ENCODE measurements around the gene NRXN3.

The NRXN3 gene

GRCh38 chr14:79083356-79083755 is 913.2 kb downstream of the NRXN3 start:
- TF ChIP-seq, protein P1, sequence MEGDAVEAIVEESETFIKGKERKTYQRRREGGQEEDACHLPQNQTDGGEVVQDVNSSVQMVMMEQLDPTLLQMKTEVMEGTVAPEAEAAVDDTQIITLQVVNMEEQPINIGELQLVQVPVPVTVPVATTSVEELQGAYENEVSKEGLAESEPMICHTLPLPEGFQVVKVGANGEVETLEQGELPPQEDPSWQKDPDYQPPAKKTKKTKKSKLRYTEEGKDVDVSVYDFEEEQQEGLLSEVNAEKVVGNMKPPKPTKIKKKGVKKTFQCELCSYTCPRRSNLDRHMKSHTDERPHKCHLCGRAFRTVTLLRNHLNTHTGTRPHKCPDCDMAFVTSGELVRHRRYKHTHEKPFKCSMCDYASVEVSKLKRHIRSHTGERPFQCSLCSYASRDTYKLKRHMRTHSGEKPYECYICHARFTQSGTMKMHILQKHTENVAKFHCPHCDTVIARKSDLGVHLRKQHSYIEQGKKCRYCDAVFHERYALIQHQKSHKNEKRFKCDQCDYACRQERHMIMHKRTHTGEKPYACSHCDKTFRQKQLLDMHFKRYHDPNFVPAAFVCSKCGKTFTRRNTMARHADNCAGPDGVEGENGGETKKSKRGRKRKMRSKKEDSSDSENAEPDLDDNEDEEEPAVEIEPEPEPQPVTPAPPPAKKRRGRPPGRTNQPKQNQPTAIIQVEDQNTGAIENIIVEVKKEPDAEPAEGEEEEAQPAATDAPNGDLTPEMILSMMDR (conservative IDR thresholded peaks at IDR 0.05; ENCODE audit: low read depth, low read length): no peak
- no peak overlapping the region for H3K4me3 ChIP-seq (ENCODE audit: low read length)
- DNase-seq (ENCODE audit: low read depth): no peak

- TF ChIP-seq, protein P1 (conservative IDR thresholded peaks at IDR 0.05; ENCODE audit: low read depth, low read length): no peak
- no peak overlapping the region for H3K4me3 ChIP-seq (ENCODE audit: low read length)
- no peak for DNase-seq (ENCODE audit: low read depth)
These were observed 914.7 kb downstream of the NRXN3 start for GRCh38 chr14:79084861-79085260.

- no peak for DNase-seq (ENCODE audit: low read depth)
- no peak overlapping the region for H3K4me3 ChIP-seq (ENCODE audit: low read length)
- TF ChIP-seq, protein P1 (conservative IDR thresholded peaks at IDR 0.05; ENCODE audit: low read depth, low read length): no peak
These were observed 919.4 kb downstream of the NRXN3 start for GRCh38 chr14:79089576-79089975.

- H3K4me3 ChIP-seq (ENCODE audit: low read length): no peak overlapping the region
- DNase-seq (ENCODE audit: low read depth): no peak
- TF ChIP-seq, protein P1 (conservative IDR thresholded peaks at IDR 0.05; ENCODE audit: low read depth, low read length): no peak
These were observed 920.5 kb downstream of the NRXN3 start for GRCh38 chr14:79090641-79091180.

DNA sequence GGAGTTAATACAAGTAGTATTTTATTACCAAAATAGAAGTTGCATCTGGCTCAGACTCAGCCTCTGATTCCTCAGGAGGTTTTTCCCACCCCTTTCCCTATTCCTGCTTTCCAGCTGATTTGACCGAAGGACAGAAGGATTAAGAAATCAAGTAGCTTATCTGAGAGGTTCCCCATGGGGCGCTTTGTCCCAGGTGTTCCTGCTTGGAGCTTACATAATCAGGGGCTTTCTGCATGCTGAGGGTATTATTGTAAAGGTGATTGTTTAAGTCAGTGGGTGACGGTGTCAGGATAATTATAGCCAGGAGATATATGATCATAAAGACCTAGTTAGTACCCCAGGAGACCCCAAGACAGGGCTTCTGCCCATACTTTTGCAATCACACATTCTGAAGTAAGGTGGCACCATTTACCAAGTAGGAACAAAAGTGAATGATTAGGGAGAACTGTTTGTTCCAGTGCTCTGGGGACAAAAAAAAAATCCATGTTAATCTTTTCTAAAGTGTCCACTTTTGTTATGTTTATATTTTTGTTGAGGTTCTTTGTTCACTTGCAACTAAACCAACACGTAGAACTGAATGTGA is 921.3 kb downstream of the NRXN3 start:
- TF ChIP-seq, protein P1 (conservative IDR thresholded peaks at IDR 0.05; ENCODE audit: low read depth, low read length): no peak
- DNase-seq (ENCODE audit: low read depth): no peak
- no peak overlapping the region for H3K4me3 ChIP-seq (ENCODE audit: low read length)

DNA sequence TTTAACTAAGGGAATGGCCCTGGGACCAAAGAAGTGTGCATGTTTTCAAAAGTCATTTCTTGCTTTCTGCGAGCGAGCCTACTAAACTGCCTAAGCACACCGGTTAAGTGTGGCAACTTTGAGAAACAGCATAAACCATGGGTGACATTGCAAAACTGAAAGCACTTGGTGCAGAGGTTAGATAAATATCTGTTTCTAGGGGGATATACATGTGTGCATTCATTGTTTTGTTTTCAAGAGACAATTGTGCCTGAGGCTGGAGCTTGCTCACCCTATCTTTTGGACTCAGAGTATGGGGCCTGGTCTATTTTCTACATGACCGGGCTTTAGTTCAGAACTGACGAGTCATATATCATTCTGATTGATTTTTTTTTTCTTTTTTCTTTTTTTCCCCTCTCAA is 923.4 kb downstream of the NRXN3 start:
- DNase-seq (ENCODE audit: low read depth): no peak

GRCh38 chr14:79094951-79095350 is 924.8 kb downstream of the NRXN3 start:
- no peak for DNase-seq (ENCODE audit: low read depth)
- H3K4me3 ChIP-seq (ENCODE audit: low read length): no peak overlapping the region
- TF ChIP-seq, protein P1 (conservative IDR thresholded peaks at IDR 0.05; ENCODE audit: low read depth, low read length): no peak

More for the DNA sequence above, 923.4 kb downstream of the NRXN3 start:
- no peak overlapping the region for H3K4me3 ChIP-seq (ENCODE audit: low read length)
- TF ChIP-seq, protein P1 (conservative IDR thresholded peaks at IDR 0.05; ENCODE audit: low read depth, low read length): no peak
